NB4 (cell line): ENCODE results near the gene KIF18B.

Experiments
- CTCF ChIP-seq: IDR thresholded peaks from one replicate; pipeline ENCODE4 v1.5.1; 2012; ENCODE audit warnings: low read depth, low read length
- MAX ChIP-seq: IDR thresholded peaks from 2 replicates; pipeline ENCODE4 v1.6.1; 2011; ENCODE audit warnings: low read depth, low read length
- POLR2A ChIP-seq: IDR thresholded peaks from 2 replicates; pipeline ENCODE4 v1.6.1; 2011; ENCODE audit warnings: mild to moderate bottlenecking; ENCODE audit not compliant: insufficient read length; ENCODE audit errors: extremely low read depth

DNA sequence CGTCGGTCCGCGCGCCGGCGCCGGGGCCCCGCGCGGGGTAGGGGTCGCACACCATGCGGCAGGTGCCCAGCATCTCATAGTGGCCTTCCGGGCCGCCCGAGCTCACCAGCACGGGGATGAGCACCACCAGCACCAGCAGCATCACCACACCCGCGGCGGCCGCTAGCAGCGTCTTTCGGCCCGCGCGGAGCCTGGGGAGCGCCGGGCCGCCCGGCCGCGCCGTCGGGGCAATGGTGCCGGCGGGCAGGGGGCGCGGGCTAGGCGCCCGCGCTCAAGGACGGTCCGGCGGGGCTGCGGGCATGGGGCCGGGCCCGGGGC lies 20.3 kb upstream of the KIF18B start:
- no peak for TF ChIP-seq CTCF
- TF ChIP-seq POLR2A, result no peak
- no peak for TF ChIP-seq MAX
